Epithelial cell of esophagus (primary cell): ENCODE results near the gene FOXP4.

Experiments used
- DNase-seq: peaks from one replicate; pipeline ENCODE4 v3.0.0; 2010; ENCODE audit warnings: low read depth
- H3K4me3 ChIP-seq: 2 replicates; pipeline ENCODE4 v1.5.1; 2011; ENCODE audit warnings: mild to moderate bottlenecking, low read length, control low read depth
- CTCF ChIP-seq: IDR thresholded peaks from 2 replicates; pipeline ENCODE4 v1.5.1; 2011; ENCODE audit warnings: low read depth, mild to moderate bottlenecking, low read length, control low read depth, inconsistent platforms; ENCODE audit not compliant: insufficient read depth; ENCODE audit errors: missing control alignments

Gene FOXP4

DNA sequence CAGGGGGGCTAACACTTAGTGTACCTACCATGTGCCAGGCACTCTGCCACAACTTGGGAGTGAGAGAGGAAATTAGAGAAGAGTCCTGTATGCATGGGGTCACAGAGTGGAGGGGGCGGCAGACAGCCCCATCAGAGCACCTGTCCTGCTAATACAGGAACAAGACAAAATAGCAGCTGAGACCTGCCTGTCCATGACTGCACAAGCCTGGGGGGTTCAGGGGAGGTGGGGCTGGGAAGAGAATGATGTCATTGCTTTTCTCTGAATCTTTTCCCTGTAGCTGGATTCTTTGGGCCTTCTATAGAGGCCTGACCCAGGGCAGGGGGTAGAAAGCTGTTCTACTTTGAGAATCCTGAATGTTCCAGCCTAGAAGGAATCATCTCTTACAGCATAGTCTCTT lies 37.4 kb downstream of the FOXP4 start:
- TF ChIP-seq CTCF, result no peak
- peak; percentile 42 for DNase-seq
- no peak overlapping the region for H3K4me3 ChIP-seq

DNA sequence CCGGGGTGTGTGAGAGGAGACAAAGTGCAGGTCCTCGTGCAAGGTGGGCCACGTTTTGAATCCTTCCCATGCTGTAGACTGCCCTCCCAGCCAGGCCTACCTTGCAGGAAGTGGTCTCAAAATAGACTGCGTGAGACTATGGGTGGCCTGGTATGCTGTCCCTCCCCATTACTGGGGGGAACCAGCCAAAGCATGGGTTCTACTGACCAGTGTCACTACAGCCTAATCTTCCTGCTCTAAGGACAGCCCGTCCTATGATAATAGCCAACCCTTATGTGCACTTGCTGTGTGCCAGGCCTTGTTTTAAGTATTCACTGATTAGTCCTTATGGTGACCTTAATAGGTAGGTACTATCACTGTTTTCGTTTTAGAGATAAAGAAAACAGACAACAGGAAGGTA lies 38.0 kb downstream of the FOXP4 start:
- no peak overlapping the region for H3K4me3 ChIP-seq
- no peak for TF ChIP-seq CTCF
- DNase-seq, result no peak

- TF ChIP-seq CTCF, result no peak
- no peak overlapping the region for H3K4me3 ChIP-seq
- peak; percentile 48 for DNase-seq
These were observed 38.6 kb downstream of the FOXP4 start for GRCh38 chr6:41584668-41585205.

- no peak for TF ChIP-seq CTCF
- DNase-seq, result no peak
- H3K4me3 ChIP-seq, result no peak overlapping the region
These were observed 39.4 kb downstream of the FOXP4 start for GRCh38 chr6:41585605-41586004.

GRCh38 chr6:41586252-41587007 lies 40.2 kb downstream of the FOXP4 start:
- no peak overlapping the region for H3K4me3 ChIP-seq
- TF ChIP-seq CTCF, result no peak
- DNase-seq, result no peak

DNA sequence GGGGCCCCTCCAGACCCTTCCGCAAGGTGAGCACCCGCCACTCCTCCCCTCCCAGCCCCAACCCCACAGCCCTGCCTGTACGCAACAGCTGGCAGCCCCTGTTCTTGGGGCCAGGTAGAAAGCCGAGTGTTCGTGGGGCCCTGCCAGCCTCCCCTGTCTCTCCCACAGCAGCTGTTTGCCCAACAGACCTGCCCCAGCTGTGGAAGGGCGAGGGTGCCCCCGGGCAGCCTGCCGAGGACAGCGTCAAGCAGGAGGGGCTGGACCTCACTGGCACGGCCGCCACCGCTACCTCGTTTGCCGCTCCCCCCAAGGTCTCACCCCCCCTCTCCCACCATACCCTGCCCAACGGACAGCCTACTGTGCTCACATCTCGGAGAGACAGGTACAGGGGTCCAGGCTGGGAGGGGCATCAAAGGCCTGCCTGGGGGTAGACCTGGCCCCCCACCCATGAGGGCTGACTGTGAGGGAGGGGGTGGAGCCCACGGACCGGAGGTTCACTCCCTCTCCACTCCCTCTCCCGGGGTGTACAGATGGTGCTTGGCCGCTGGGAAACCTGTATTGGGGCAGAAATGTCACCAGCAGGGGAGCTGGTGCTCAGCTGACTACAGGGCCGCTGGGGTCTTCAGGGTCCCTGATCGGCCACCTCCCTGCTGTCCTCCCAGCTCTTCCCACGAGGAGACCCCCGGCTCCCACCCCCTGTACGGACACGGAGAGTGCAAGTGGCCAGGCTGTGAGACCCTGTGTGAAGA lies 41.1 kb downstream of the FOXP4 start:
- no peak for TF ChIP-seq CTCF
- no peak overlapping the region for H3K4me3 ChIP-seq
- no peak for DNase-seq

DNA sequence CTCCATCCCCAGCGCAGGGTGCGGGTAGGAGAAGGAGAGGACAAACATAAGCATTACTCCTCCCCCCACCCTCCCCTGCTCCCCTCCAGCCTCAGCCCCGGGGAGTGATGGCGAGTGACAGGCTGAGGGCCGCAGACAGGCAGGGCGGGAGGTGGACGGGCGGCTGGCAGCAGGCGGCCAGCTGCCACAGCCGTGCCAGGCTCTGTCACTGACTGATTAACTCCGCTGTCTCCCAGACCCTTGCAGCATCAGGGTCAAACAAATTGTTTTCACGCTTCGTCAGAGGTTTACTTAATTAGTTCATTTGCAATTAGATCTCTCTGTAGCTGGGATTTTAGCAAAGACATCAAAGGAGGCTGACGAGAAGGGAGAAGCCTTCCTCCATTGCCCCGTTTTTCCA lies 41.9 kb downstream of the FOXP4 start:
- no peak for DNase-seq
- TF ChIP-seq CTCF, result no peak
- no peak overlapping the region for H3K4me3 ChIP-seq
